Osteoblast (primary cell): ENCODE results near the gene SLC22A2. TPM values are rescaled to one million over a fixed set of nuclear protein-coding genes. Genes with fewer than 3 reads are reported as not detected.

Experiments used
- DNase-seq: peaks from one replicate; pipeline ENCODE4 v3.0.0; 2011; ENCODE audit warnings: low spot score, mixed read lengths; ENCODE audit not compliant: insufficient read length; ENCODE audit errors: missing footprints
- H2AFZ ChIP-seq: 2 replicates; pipeline ENCODE4 v1.6.0; 2011; ENCODE audit warnings: mild to moderate bottlenecking, low read length
- H3K27ac ChIP-seq: 2 replicates; pipeline ENCODE4 v1.5.1; 2011; ENCODE audit warnings: mild to moderate bottlenecking, low read depth, low read length, moderate library complexity
- H3K27me3 ChIP-seq: 2 replicates; pipeline ENCODE4 v1.6.0; 2012; ENCODE audit warnings: mild to moderate bottlenecking, control low read depth, inconsistent platforms, low read length, moderate library complexity; ENCODE audit not compliant: insufficient read depth
- H3K36me3 ChIP-seq: 2 replicates; pipeline ENCODE4 v1.5.1; 2011; ENCODE audit warnings: mild to moderate bottlenecking, low read length, control low read depth, moderate library complexity; ENCODE audit not compliant: insufficient read depth
- H3K4me1 ChIP-seq: 2 replicates; pipeline ENCODE4 v1.5.1; 2011; ENCODE audit warnings: mild to moderate bottlenecking, low read length, control low read depth, moderate library complexity; ENCODE audit not compliant: insufficient read depth
- H3K4me2 ChIP-seq: 2 replicates; pipeline ENCODE4 v1.6.0; 2011; ENCODE audit warnings: mild to moderate bottlenecking, low read length; ENCODE audit not compliant: insufficient read depth
- H3K4me3 ChIP-seq: fragments of 200-600 bp; sonication (generic); 3 replicates; pipeline ENCODE4 v1.5.1; 2012; ENCODE audit warnings: mild to moderate bottlenecking, low read length, inconsistent platforms; ENCODE audit not compliant: insufficient read depth
- H3K79me2 ChIP-seq: 2 replicates; pipeline ENCODE4 v1.6.0; 2012; ENCODE audit warnings: mild to moderate bottlenecking, low read length, control low read depth, inconsistent platforms; ENCODE audit not compliant: insufficient read depth
- H3K9me3 ChIP-seq: 2 replicates; pipeline ENCODE4 v1.5.1; 2011; ENCODE audit warnings: low read depth, low read length, control low read depth
- H4K20me1 ChIP-seq: 2 replicates; pipeline ENCODE4 v1.6.0; 2012; ENCODE audit warnings: mild to moderate bottlenecking, low read length, control low read depth; ENCODE audit not compliant: insufficient read depth
- CTCF ChIP-seq: IDR thresholded peaks from 2 replicates; pipeline ENCODE4 v1.5.1; 2011; ENCODE audit warnings: mild to moderate bottlenecking, low read depth, low read length, moderate library complexity; ENCODE audit errors: extremely low read depth
- total RNA-seq: library from RNA; depleted of rRNA; stranded (reverse); fragments of >200 nt; gene quantifications from 2 replicates; pipeline ENCODE4 v1.2.3, GENCODE V29; 2012

SLC22A2 gene
- total RNA-seq, 1 donor, result under 0.01 TPM

- H4K20me1 ChIP-seq, result no peaks in the 10 kb centered on the region
- H3K27me3 ChIP-seq, result no peaks in the 10 kb centered on the region
- no peaks in the 10 kb centered on the region for H3K79me2 ChIP-seq
- H3K4me1 ChIP-seq, result no peaks in the 10 kb centered on the region
- no peak overlapping the region for H2AFZ ChIP-seq
- TF ChIP-seq CTCF, result no peak
- no peak overlapping the region for H3K4me3 ChIP-seq
- H3K4me2 ChIP-seq, result no peak overlapping the region
- H3K27ac ChIP-seq, result no peak overlapping the region
- H3K36me3 ChIP-seq, result no peaks in the 10 kb centered on the region
- H3K9me3 ChIP-seq, result no peaks in the 10 kb centered on the region
- no peak for DNase-seq
These were observed 11.7 kb upstream of the SLC22A2 start for GRCh38 chr6:160270347-160270746.

GRCh38 chr6:160269771-160270170, 11.2 kb upstream of the SLC22A2 start:
- Histone ChIP-seq H3K27ac (no peak overlapping the region), H4K20me1 (no peaks in the 10 kb centered on the region), H3K79me2 (no peaks in the 10 kb centered on the region), H3K4me3 (no peak overlapping the region), H3K36me3 (no peaks in the 10 kb centered on the region), H3K4me2 (no peak overlapping the region), H2AFZ (no peak overlapping the region), H3K9me3 (no peaks in the 10 kb centered on the region), H3K4me1 (no peaks in the 10 kb centered on the region), H3K27me3 (no peaks in the 10 kb centered on the region)
- no peak for TF ChIP-seq CTCF
- no peak for DNase-seq

GRCh38 chr6:160269023-160269521, 10.5 kb upstream of the SLC22A2 start:
- Histone ChIP-seq H3K79me2 (no peaks in the 10 kb centered on the region), H3K36me3 (no peaks in the 10 kb centered on the region), H4K20me1 (no peaks in the 10 kb centered on the region), H3K9me3 (no peaks in the 10 kb centered on the region), H3K4me1 (no peaks in the 10 kb centered on the region), H2AFZ (no peak overlapping the region), H3K27ac (no peak overlapping the region), H3K4me3 (no peak overlapping the region), H3K27me3 (no peaks in the 10 kb centered on the region), H3K4me2 (no peak overlapping the region)
- DNase-seq, result no peak
- TF ChIP-seq CTCF, result no peak

GRCh38 chr6:160267102-160267501, 8.5 kb upstream of the SLC22A2 start:
- H2AFZ ChIP-seq, result no peak overlapping the region

More at GRCh38 chr6:160267102-160267501, 8.5 kb upstream of the SLC22A2 start:
- no peak overlapping the region for H3K4me3 ChIP-seq
- H3K36me3 ChIP-seq, result no peaks in the 10 kb centered on the region
- DNase-seq, result no peak
- H3K27ac ChIP-seq, result no peak overlapping the region
- no peak for TF ChIP-seq CTCF
- no peak overlapping the region for H3K4me2 ChIP-seq
- H3K79me2 ChIP-seq, result no peaks in the 10 kb centered on the region
- peaks cover 4% of the 10 kb centered on the region for H3K4me1 ChIP-seq
- no peaks in the 10 kb centered on the region for H3K27me3 ChIP-seq
- no peaks in the 10 kb centered on the region for H4K20me1 ChIP-seq
- H3K9me3 ChIP-seq, result no peaks in the 10 kb centered on the region
